ENCODE data around the gene PLCB4.

Gene PLCB4

GRCh38 chr20:9022376-9022775 lies 46.5 kb upstream of the PLCB4 start:
- no peak overlapping the region for H2BK120ac ChIP-seq (ENCODE audit: insufficient read depth, low read length, poor library complexity)
- H3K4me2 ChIP-seq (ENCODE audit: low read length): no peak overlapping the region
- no peak overlapping the region for H2AK5ac ChIP-seq (ENCODE audit: low read length)
- DNase-seq: no peak
- no peak overlapping the region for H2AFZ ChIP-seq (ENCODE audit: insufficient read depth, low read length, poor library complexity)
- H3K23ac ChIP-seq (ENCODE audit: low read length): no peak overlapping the region
- H3K4me1 ChIP-seq (ENCODE audit: control insufficient read depth in 1 of 2, insufficient read depth in 2 of 2, low read length in 2 of 2): no peaks in the 10 kb centered on the region
- no peaks in the 10 kb centered on the region for H3K36me3 ChIP-seq (ENCODE audit: control insufficient read depth in 1 of 2, insufficient read depth in 2 of 2, low read length in 2 of 2)
- no peak overlapping the region for H3K14ac ChIP-seq (ENCODE audit: low read length)
- no peaks in the 10 kb centered on the region for H3K9me3 ChIP-seq (ENCODE audit: insufficient read depth, low read depth, low read length)
- H3K9ac ChIP-seq (ENCODE audit: low read length): no peak overlapping the region
- H3K4me3 ChIP-seq (ENCODE audit: low read depth, low read length): no peak overlapping the region
- no peaks in the 10 kb centered on the region for H3K79me1 ChIP-seq (ENCODE audit: low read length)
- no peak overlapping the region for H4K8ac ChIP-seq (ENCODE audit: low read depth, low read length)
- no peak overlapping the region for H3K27ac ChIP-seq (ENCODE audit: low read depth, low read length)
- no peak overlapping the region for H3K18ac ChIP-seq (ENCODE audit: low read length)
- WGBS (ENCODE audit: extremely low coverage, insufficient coverage, insufficient read length): no CpG with 5 or more reads among the region's 2 CpGs
- no peaks in the 10 kb centered on the region for H3K79me2 ChIP-seq (ENCODE audit: control insufficient read depth, insufficient read depth, low read length, poor library complexity)
- H4K12ac ChIP-seq (ENCODE audit: low read depth, low read length): no peak overlapping the region
- no peak overlapping the region for H4K91ac ChIP-seq (ENCODE audit: low read depth, low read length)
- H3K27me3 ChIP-seq (ENCODE audit: insufficient read depth, low read length): no peaks in the 10 kb centered on the region
- no peak overlapping the region for H2BK5ac ChIP-seq (ENCODE audit: low read depth, low read length, poor library complexity)
- H2BK12ac ChIP-seq (ENCODE audit: low read length): no peak overlapping the region
- H3K4ac ChIP-seq (ENCODE audit: low read depth, low read length): no peak overlapping the region

DNA sequence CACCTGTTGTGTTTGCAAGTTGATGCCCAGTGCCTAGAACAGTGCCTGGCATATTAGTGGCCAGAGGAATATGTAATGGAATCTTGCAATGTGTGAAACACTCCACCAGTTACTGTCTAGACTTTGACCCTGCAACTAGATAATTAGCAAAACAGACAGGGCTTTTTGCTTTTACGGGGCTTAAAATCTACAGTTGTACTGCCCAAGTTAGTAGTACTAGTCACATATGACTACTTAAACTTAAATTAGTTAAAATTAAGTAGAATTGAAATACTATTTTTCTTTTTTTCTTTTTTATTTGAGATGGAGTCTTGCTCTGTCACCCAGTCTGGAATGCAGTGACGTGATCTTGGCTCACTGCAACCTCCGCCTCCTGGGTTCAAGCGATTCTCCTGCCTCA lies 44.3 kb upstream of the PLCB4 start:
- no CpG with 5 or more reads among the region's 4 CpGs for WGBS (ENCODE audit: extremely low coverage, insufficient coverage, insufficient read length)
- no peak overlapping the region for H3K18ac ChIP-seq (ENCODE audit: low read length)
- no peak for DNase-seq

GRCh38 chr20:9025011-9025410 lies 43.9 kb upstream of the PLCB4 start:
- Histone ChIP-seq H2BK5ac (ENCODE audit: low read depth, low read length, poor library complexity) (no peak overlapping the region), H3K23ac (ENCODE audit: low read length) (no peak overlapping the region), H3K14ac (ENCODE audit: low read length) (no peak overlapping the region), H3K4me3 (ENCODE audit: low read depth, low read length) (no peak overlapping the region), H3K79me2 (ENCODE audit: control insufficient read depth, insufficient read depth, low read length, poor library complexity) (no peaks in the 10 kb centered on the region), H3K9ac (ENCODE audit: low read length) (no peak overlapping the region), H4K8ac (ENCODE audit: low read depth, low read length) (no peak overlapping the region), H3K9me3 (ENCODE audit: insufficient read depth, low read depth, low read length) (no peaks in the 10 kb centered on the region), H3K18ac (ENCODE audit: low read length) (no peak overlapping the region), H2AK5ac (ENCODE audit: low read length) (no peak overlapping the region), H2AFZ (ENCODE audit: insufficient read depth, low read length, poor library complexity) (no peak overlapping the region), H2BK120ac (ENCODE audit: insufficient read depth, low read length, poor library complexity) (no peak overlapping the region), H3K27ac (ENCODE audit: low read depth, low read length) (no peak overlapping the region), H2BK12ac (ENCODE audit: low read length) (no peak overlapping the region), H4K91ac (ENCODE audit: low read depth, low read length) (no peak overlapping the region), H3K4me2 (ENCODE audit: low read length) (no peak overlapping the region), H3K27me3 (ENCODE audit: insufficient read depth, low read length) (no peaks in the 10 kb centered on the region), H3K79me1 (ENCODE audit: low read length) (no peaks in the 10 kb centered on the region), H3K4ac (ENCODE audit: low read depth, low read length) (no peak overlapping the region), H3K36me3 (ENCODE audit: control insufficient read depth in 1 of 2, insufficient read depth in 2 of 2, low read length in 2 of 2) (no peaks in the 10 kb centered on the region), H3K4me1 (ENCODE audit: control insufficient read depth in 1 of 2, insufficient read depth in 2 of 2, low read length in 2 of 2) (no peaks in the 10 kb centered on the region), H4K12ac (ENCODE audit: low read depth, low read length) (no peak overlapping the region)
- DNase-seq: no peak
- no CpG with 5 or more reads among the region's 5 CpGs for WGBS (ENCODE audit: extremely low coverage, insufficient coverage, insufficient read length)

More for the DNA sequence above, 44.3 kb upstream of the PLCB4 start:
- Histone ChIP-seq H3K4ac (ENCODE audit: low read depth, low read length) (no peak overlapping the region), H2AK5ac (ENCODE audit: low read length) (no peak overlapping the region), H3K36me3 (ENCODE audit: control insufficient read depth in 1 of 2, insufficient read depth in 2 of 2, low read length in 2 of 2) (no peaks in the 10 kb centered on the region), H2BK120ac (ENCODE audit: insufficient read depth, low read length, poor library complexity) (no peak overlapping the region), H3K27ac (ENCODE audit: low read depth, low read length) (no peak overlapping the region), H2BK5ac (ENCODE audit: low read depth, low read length, poor library complexity) (no peak overlapping the region), H3K79me2 (ENCODE audit: control insufficient read depth, insufficient read depth, low read length, poor library complexity) (no peaks in the 10 kb centered on the region), H3K27me3 (ENCODE audit: insufficient read depth, low read length) (no peaks in the 10 kb centered on the region), H3K14ac (ENCODE audit: low read length) (no peak overlapping the region), H2BK12ac (ENCODE audit: low read length) (no peak overlapping the region), H4K8ac (ENCODE audit: low read depth, low read length) (no peak overlapping the region), H3K9ac (ENCODE audit: low read length) (no peak overlapping the region), H3K23ac (ENCODE audit: low read length) (no peak overlapping the region), H4K12ac (ENCODE audit: low read depth, low read length) (no peak overlapping the region), H2AFZ (ENCODE audit: insufficient read depth, low read length, poor library complexity) (no peak overlapping the region), H4K91ac (ENCODE audit: low read depth, low read length) (no peak overlapping the region), H3K4me3 (ENCODE audit: low read depth, low read length) (no peak overlapping the region), H3K4me2 (ENCODE audit: low read length) (no peak overlapping the region), H3K79me1 (ENCODE audit: low read length) (no peaks in the 10 kb centered on the region), H3K9me3 (ENCODE audit: insufficient read depth, low read depth, low read length) (no peaks in the 10 kb centered on the region), H3K4me1 (ENCODE audit: control insufficient read depth in 1 of 2, insufficient read depth in 2 of 2, low read length in 2 of 2) (no peaks in the 10 kb centered on the region)

GRCh38 chr20:9025643-9026042 lies 43.2 kb upstream of the PLCB4 start:
- H3K79me2 ChIP-seq (ENCODE audit: control insufficient read depth, insufficient read depth, low read length, poor library complexity): no peaks in the 10 kb centered on the region

More at GRCh38 chr20:9025643-9026042, 43.2 kb upstream of the PLCB4 start:
- Histone ChIP-seq H3K27ac (ENCODE audit: low read depth, low read length) (no peak overlapping the region), H3K79me1 (ENCODE audit: low read length) (no peaks in the 10 kb centered on the region), H2BK12ac (ENCODE audit: low read length) (no peak overlapping the region), H3K4ac (ENCODE audit: low read depth, low read length) (no peak overlapping the region), H3K9me3 (ENCODE audit: insufficient read depth, low read depth, low read length) (no peaks in the 10 kb centered on the region), H2AFZ (ENCODE audit: insufficient read depth, low read length, poor library complexity) (no peak overlapping the region), H2BK5ac (ENCODE audit: low read depth, low read length, poor library complexity) (no peak overlapping the region), H4K8ac (ENCODE audit: low read depth, low read length) (no peak overlapping the region), H3K27me3 (ENCODE audit: insufficient read depth, low read length) (no peaks in the 10 kb centered on the region), H3K36me3 (ENCODE audit: control insufficient read depth in 1 of 2, insufficient read depth in 2 of 2, low read length in 2 of 2) (no peaks in the 10 kb centered on the region), H3K14ac (ENCODE audit: low read length) (no peak overlapping the region), H4K91ac (ENCODE audit: low read depth, low read length) (no peak overlapping the region), H3K4me1 (ENCODE audit: control insufficient read depth in 1 of 2, insufficient read depth in 2 of 2, low read length in 2 of 2) (no peaks in the 10 kb centered on the region), H3K23ac (ENCODE audit: low read length) (no peak overlapping the region), H3K4me3 (ENCODE audit: low read depth, low read length) (no peak overlapping the region), H3K4me2 (ENCODE audit: low read length) (no peak overlapping the region), H3K9ac (ENCODE audit: low read length) (no peak overlapping the region), H4K12ac (ENCODE audit: low read depth, low read length) (no peak overlapping the region), H3K18ac (ENCODE audit: low read length) (no peak overlapping the region), H2AK5ac (ENCODE audit: low read length) (no peak overlapping the region), H2BK120ac (ENCODE audit: insufficient read depth, low read length, poor library complexity) (no peak overlapping the region)
- no peak for DNase-seq
- WGBS (ENCODE audit: extremely low coverage, insufficient coverage, insufficient read length): no CpG with 5 or more reads among the region's 4 CpGs
